ENCODE data around the gene DRD2. TPM values are rescaled to one million over a fixed set of nuclear protein-coding genes. Genes with fewer than 3 reads are reported as not detected.
"Not testable (repeated sequence)": the region's sequence is repeated elsewhere in the genome, so short reads cannot be mapped to it uniquely, and the experiment has no call there.

The DRD2 gene
- not detected for total RNA-seq

GRCh38 chr11:113475160-113475761, at the start of gene DRD2:
TSS of gene DRD2 (minus strand) at chr11:113475398. CDS start at chr11:113424651, 50,747 bp downstream.
- H3K27me3 Mint-ChIP-seq: peaks cover 54 to 60% of the 10 kb centered on the region in 2 donors
- H3K4me3 Mint-ChIP-seq: peak within 1 kb of the TSS; percentile 43
- DNase-seq (ENCODE audit: low spot score) (no peak), ATAC-seq (peak in 1 of 2 donors; percentile 43)
- H3K36me3 Mint-ChIP-seq: peaks cover 6% of the 10 kb centered on the region
- no peak within 1 kb of the TSS for H3K27ac Mint-ChIP-seq
- no peaks in the 10 kb centered on the region for H3K9me3 Mint-ChIP-seq
- no peaks in the 10 kb centered on the region for H3K4me1 Mint-ChIP-seq (ENCODE audit: low read depth in 2 of 2)

DNA sequence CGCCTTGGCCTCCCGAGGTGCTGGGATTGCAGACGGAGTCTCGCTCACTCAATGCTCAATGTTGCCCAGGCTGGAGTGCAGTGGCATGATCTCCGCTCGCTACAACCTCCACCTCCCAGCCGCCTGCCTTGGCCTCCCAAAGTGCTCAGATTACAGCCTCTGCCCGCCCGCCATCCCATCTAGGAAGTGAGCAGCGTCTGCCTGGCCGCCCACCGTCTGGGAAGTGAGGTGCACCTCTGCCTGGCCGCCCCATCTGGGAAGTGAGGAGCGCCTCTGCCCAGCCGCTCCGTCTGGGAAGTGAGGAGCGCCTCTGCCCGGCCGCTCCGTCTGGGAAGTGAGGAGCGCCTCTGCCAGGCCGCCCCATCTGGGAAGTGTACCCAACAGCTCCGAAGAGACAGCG, 48.7 kb upstream of the DRD2 start:
- not testable (repeated sequence) for ATAC-seq; H3K36me3 Mint-ChIP-seq; DNase-seq (ENCODE audit: low spot score); H3K9me3 Mint-ChIP-seq; H3K4me1 Mint-ChIP-seq (ENCODE audit: low read depth in 2 of 2); H3K4me3 Mint-ChIP-seq; H3K27ac Mint-ChIP-seq
- peaks cover 22 to 48% of the 10 kb centered on the region in 2 donors for H3K27me3 Mint-ChIP-seq

DNA sequence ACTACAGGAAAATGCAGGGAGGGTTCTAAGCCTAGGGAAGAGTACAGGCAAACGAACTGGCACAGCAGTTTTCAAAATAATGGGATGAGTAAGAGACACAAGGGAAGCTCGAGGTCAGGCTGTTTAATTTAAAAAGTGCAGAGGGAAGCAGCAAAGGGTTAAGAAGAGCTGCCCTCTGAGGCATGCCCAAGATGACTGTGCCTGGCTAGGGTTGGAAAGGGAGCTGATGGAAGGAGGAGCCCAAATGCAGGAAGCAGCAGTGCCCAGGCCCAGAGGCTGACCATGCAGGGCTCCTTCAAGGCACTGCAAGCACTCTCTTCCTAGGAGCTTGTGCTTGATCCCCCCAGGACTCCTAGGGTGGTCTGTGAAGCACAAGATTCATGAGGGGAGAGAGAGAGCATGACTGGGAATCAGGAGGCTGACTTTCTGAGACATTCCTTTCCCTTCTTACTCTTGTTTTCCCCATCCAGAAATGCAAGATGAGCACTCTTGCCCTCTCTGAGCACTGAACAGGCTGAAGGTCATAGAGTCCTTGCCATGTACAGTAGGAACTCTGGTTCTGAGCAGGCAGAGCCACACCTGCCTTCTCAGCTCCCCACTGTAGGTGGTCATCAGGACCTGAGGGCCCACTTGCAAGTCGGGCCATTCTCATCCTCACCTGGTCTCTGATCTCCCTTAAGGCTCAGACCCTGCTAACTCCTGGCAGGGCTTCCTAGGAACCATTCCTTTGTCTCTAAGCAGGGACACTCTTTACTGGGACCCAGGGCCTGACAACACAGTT, 46.7 kb upstream of the DRD2 start:
- Mint-ChIP-seq H3K36me3 (no peaks in the 10 kb centered on the region), H3K27me3 (peaks cover 26 to 51% of the 10 kb centered on the region in 2 donors), H3K4me3 (no peak overlapping the region), H3K9me3 (no peaks in the 10 kb centered on the region), H3K27ac (no peak overlapping the region), H3K4me1 (ENCODE audit: low read depth in 2 of 2) (no peaks in the 10 kb centered on the region)
- DNase-seq (ENCODE audit: low spot score): no peak
- ATAC-seq: no peak

GRCh38 chr11:113519989-113520613, 44.9 kb upstream of the DRD2 start:
- Mint-ChIP-seq H3K36me3 (no peaks in the 10 kb centered on the region), H3K4me1 (ENCODE audit: low read depth in 2 of 2) (no peaks in the 10 kb centered on the region), H3K4me3 (no peak overlapping the region), H3K27ac (no peak overlapping the region), H3K9me3 (no peaks in the 10 kb centered on the region), H3K27me3 (peaks cover 26 to 45% of the 10 kb centered on the region in 2 donors)
- DNase-seq (ENCODE audit: low spot score): no peak
- no peak for ATAC-seq

- Mint-ChIP-seq H3K4me3 (no peak overlapping the region), H3K9me3 (no peaks in the 10 kb centered on the region), H3K27ac (no peak overlapping the region)
Observed at GRCh38 chr11:113518716-113519495, 43.7 kb upstream of the DRD2 start.

GRCh38 chr11:113517361-113517760, 42.2 kb upstream of the DRD2 start:
- H3K4me3 Mint-ChIP-seq: no peak overlapping the region
- H3K36me3 Mint-ChIP-seq: no peaks in the 10 kb centered on the region
- H3K4me1 Mint-ChIP-seq (ENCODE audit: low read depth in 2 of 2): no peaks in the 10 kb centered on the region
- H3K9me3 Mint-ChIP-seq: no peaks in the 10 kb centered on the region
- no peak overlapping the region for H3K27ac Mint-ChIP-seq
- ATAC-seq (no peak), DNase-seq (ENCODE audit: low spot score) (no peak)
- H3K27me3 Mint-ChIP-seq: peaks cover 13 to 32% of the 10 kb centered on the region in 2 donors

More at GRCh38 chr11:113518716-113519495, 43.7 kb upstream of the DRD2 start:
- Mint-ChIP-seq H3K36me3 (no peaks in the 10 kb centered on the region), H3K4me1 (ENCODE audit: low read depth in 2 of 2) (no peaks in the 10 kb centered on the region), H3K27me3 (peaks cover 20 to 36% of the 10 kb centered on the region in 2 donors)
- no peak for ATAC-seq
- no peak for DNase-seq (ENCODE audit: low spot score)

DNA sequence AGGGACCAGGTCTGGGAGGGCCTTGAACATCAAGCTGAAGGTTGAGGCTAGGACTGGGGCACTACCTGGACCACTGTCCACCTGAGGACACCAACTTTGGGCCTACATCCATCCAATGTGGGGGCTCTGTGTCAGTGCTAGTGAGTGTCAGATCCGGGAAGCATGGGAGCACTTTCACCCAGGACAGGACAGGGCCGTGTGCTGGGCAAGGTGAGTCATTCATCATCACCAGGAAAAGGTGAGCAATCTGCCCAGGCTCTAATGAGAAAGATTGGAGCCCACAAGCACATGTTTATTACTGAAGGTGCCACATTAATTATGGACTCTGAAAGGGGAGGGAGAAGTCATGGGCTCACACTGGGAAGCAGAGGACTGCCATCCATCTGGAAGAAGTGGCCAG, 39.7 kb upstream of the DRD2 start:
- Mint-ChIP-seq H3K4me1 (ENCODE audit: low read depth in 2 of 2) (no peaks in the 10 kb centered on the region), H3K27me3 (peaks cover 16 to 29% of the 10 kb centered on the region in 2 donors), H3K27ac (no peak overlapping the region), H3K4me3 (no peak overlapping the region), H3K36me3 (no peaks in the 10 kb centered on the region), H3K9me3 (no peaks in the 10 kb centered on the region)
- ATAC-seq: peak in 1 of 2 donors; percentile 7
- no peak for DNase-seq (ENCODE audit: low spot score)

- no peak for DNase-seq (ENCODE audit: low spot score)
Observed at GRCh38 chr11:113507341-113507740, 32.1 kb upstream of the DRD2 start.

DNA sequence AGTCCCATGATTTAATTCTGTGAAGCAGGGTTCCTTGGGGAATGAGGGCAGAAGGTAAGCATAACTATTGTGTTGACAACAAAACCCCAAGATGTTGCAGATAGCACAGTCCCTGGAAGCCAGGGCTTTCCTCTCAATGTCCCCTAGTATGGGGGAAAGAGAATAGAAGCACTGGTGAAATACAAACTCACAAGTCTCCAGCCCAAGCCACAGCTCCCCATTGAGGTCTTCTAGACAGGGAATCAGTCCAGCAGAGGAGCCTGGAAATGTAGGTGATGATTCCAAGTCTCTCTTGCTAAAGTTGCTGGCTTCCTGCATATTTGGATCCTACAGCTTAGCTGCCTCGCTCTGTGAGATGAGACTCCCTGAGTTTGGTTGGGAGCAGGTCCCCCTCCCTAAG, 31.7 kb upstream of the DRD2 start:
- Mint-ChIP-seq H3K27me3 (peaks cover 33 to 51% of the 10 kb centered on the region in 2 donors), H3K36me3 (no peaks in the 10 kb centered on the region), H3K27ac (no peak overlapping the region), H3K4me1 (ENCODE audit: low read depth in 2 of 2) (no peaks in the 10 kb centered on the region), H3K4me3 (no peak overlapping the region), H3K9me3 (no peaks in the 10 kb centered on the region)
- DNase-seq (ENCODE audit: low spot score): no peak
- ATAC-seq: no peak

More at GRCh38 chr11:113507341-113507740, 32.1 kb upstream of the DRD2 start:
- H3K4me3 Mint-ChIP-seq: no peak overlapping the region
- H3K9me3 Mint-ChIP-seq: no peaks in the 10 kb centered on the region
- no peaks in the 10 kb centered on the region for H3K36me3 Mint-ChIP-seq
- H3K27ac Mint-ChIP-seq: no peak overlapping the region
- no peak for ATAC-seq
- H3K4me1 Mint-ChIP-seq (ENCODE audit: low read depth in 2 of 2): no peaks in the 10 kb centered on the region
- H3K27me3 Mint-ChIP-seq: peaks cover 31 to 50% of the 10 kb centered on the region in 2 donors

DNA sequence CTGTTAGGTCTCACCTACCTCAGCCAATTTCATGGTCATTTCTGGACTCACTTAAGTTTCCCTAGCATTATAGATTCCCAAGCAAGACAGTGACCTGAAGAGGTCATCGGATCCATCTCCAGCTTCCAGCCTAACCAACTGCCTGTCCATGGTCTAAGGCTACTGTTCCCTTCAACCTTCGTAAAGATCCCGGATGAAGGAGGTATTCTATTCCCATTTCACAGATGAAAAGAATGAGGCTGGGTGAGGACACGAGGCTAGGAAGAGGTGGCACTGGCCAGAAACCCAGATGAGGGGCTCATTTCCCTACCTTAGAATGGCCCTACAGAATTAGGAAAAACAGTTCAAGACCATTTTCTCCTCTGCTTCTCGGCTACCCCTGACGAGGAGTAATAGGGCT, 31.3 kb upstream of the DRD2 start:
- Mint-ChIP-seq H3K9me3 (no peaks in the 10 kb centered on the region), H3K27ac (no peak overlapping the region), H3K27me3 (peaks cover 34 to 56% of the 10 kb centered on the region in 2 donors), H3K4me1 (ENCODE audit: low read depth in 2 of 2) (no peaks in the 10 kb centered on the region), H3K4me3 (no peak overlapping the region), H3K36me3 (no peaks in the 10 kb centered on the region)
- DNase-seq (ENCODE audit: low spot score) (no peak), ATAC-seq (no peak)

- no peak overlapping the region for H3K4me3 Mint-ChIP-seq
- no peak overlapping the region for H3K27ac Mint-ChIP-seq
- no peak for ATAC-seq
- H3K27me3 Mint-ChIP-seq: peaks cover 35 to 62% of the 10 kb centered on the region in 2 donors
- no peaks in the 10 kb centered on the region for H3K4me1 Mint-ChIP-seq (ENCODE audit: low read depth in 2 of 2)
- H3K9me3 Mint-ChIP-seq: no peaks in the 10 kb centered on the region
- DNase-seq (ENCODE audit: low spot score): no peak
- H3K36me3 Mint-ChIP-seq: no peaks in the 10 kb centered on the region
Observed at GRCh38 chr11:113505541-113506375, 30.6 kb upstream of the DRD2 start.

DNA sequence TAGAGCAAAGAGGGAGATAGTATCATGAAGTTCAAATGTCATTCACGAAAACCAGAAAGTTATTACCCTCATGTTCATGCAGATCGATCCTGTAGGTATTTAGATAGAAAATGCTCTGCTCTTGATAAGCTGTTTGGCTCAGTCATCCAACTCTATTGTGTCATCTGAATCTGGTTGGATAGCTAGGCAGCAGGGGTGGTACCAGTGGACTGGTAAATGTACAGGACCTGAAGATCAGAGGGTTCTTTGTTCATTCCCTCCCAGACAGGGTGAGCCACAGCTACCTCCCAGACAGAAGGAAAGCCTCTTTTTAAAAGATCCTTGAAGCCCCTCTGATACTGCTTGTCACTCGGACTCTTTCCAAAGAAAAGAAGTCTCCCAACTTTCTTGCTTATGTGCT, 29.8 kb upstream of the DRD2 start:
- H3K4me3 Mint-ChIP-seq: no peak overlapping the region
- H3K36me3 Mint-ChIP-seq: no peaks in the 10 kb centered on the region
- peaks cover 32 to 59% of the 10 kb centered on the region in 2 donors for H3K27me3 Mint-ChIP-seq
- no peak for ATAC-seq
- H3K27ac Mint-ChIP-seq: no peak overlapping the region
- H3K9me3 Mint-ChIP-seq: no peaks in the 10 kb centered on the region
- no peak for DNase-seq (ENCODE audit: low spot score)
- H3K4me1 Mint-ChIP-seq (ENCODE audit: low read depth in 2 of 2): no peaks in the 10 kb centered on the region

DNA sequence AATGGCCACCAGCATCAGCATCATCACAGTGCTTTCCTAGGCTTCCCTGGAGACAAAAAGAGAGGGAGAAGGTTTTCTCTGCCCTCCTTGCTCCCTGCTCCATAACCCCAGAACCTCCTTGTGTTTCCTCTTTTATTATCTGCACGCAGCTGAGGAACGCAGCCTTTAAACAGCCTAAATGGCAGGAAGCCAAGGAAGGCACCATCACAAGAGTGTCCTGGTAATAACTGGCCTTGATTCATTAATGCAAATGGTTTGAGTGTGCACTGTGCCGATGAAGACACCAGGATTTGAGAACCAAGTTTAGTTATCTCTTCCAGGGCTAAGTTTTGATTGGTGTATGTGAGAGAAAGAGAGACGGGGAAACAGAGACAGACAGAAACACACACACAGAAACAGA, 29.4 kb upstream of the DRD2 start:
- H3K4me3 Mint-ChIP-seq: no peak overlapping the region
- H3K27ac Mint-ChIP-seq: no peak overlapping the region

More for the DNA sequence above, 29.4 kb upstream of the DRD2 start:
- Mint-ChIP-seq H3K4me1 (ENCODE audit: low read depth in 2 of 2) (no peaks in the 10 kb centered on the region), H3K27me3 (peaks cover 29 to 54% of the 10 kb centered on the region in 2 donors), H3K9me3 (no peaks in the 10 kb centered on the region), H3K36me3 (no peaks in the 10 kb centered on the region)
- DNase-seq (ENCODE audit: low spot score) (no peak), ATAC-seq (no peak)

All from natural killer cell treated with Interleukin-12 subunit alpha and Interleukin-12 subunit beta and Interleukin-15 and Interleukin-18, amount 100 ng/mL, for 72 hours (primary cell).